ACHN (cell line): ENCODE data around the gene FZD2.
A peak's percentile ranks its signal among the peaks of the same experiment; 100 is the strongest.
"Not testable (repeated sequence)": the region's sequence is repeated elsewhere in the genome, so short reads cannot be mapped to it uniquely, and the experiment has no call there.

Source experiments
- DNase-seq: peaks from one replicate; pipeline ENCODE4 v3.0.0-alpha.2; 2015
- in situ Hi-C: cut with HindIII; loops from 2 replicates; pipeline ENCODE4 v1.10.0; 2017; ENCODE audit warnings: low sequenced_read_pairs, low pct_ligation_motif_present, low pct_unique_long_range_greater_than_20kb

Gene FZD2

GRCh38 chr17:44565866-44566443 is 8.7 kb downstream of the FZD2 start:
- DNase-seq = no peak
- in situ Hi-C loops = no loop called here

- DNase-seq, in situ Hi-C loops: not testable (repeated sequence)
Observed at GRCh38 chr17:44568311-44568944, 11.1 kb downstream of the FZD2 start.

GRCh38 chr17:44568945-44569858 is 11.9 kb downstream of the FZD2 start:
- DNase-seq = no peak

GRCh38 chr17:44572801-44573200 is 15.5 kb downstream of the FZD2 start:
- in situ Hi-C loops = no loop called here
- DNase-seq = no peak

More at GRCh38 chr17:44568945-44569858, 11.9 kb downstream of the FZD2 start:
- in situ Hi-C loops = no loop called here

GRCh38 chr17:44575403-44575802 is 18.1 kb downstream of the FZD2 start:
- in situ Hi-C loops = no loop called here
- no peak for DNase-seq

- no peak for DNase-seq
- in situ Hi-C loops = no loop called here
Observed at GRCh38 chr17:44578947-44579346, 21.7 kb downstream of the FZD2 start.

GRCh38 chr17:44581868-44582267 is 24.6 kb downstream of the FZD2 start:
- in situ Hi-C loops = no loop called here
- peak; percentile 33 for DNase-seq

- in situ Hi-C loops = no loop called here
- DNase-seq = no peak
Observed at GRCh38 chr17:44584443-44584842, 27.2 kb downstream of the FZD2 start.

- DNase-seq = no peak
- in situ Hi-C loops = no loop called here
Observed at GRCh38 chr17:44585315-44585714, 28.0 kb downstream of the FZD2 start.

GRCh38 chr17:44587339-44587738 is 30.1 kb downstream of the FZD2 start:
- in situ Hi-C loops = no loop called here
- DNase-seq = peak; percentile 96

- DNase-seq = no peak
- in situ Hi-C loops = no loop called here
Observed at GRCh38 chr17:44589316-44590071, 32.2 kb downstream of the FZD2 start.

- in situ Hi-C loops = not testable (repeated sequence)
Observed at GRCh38 chr17:44590072-44590462, 32.8 kb downstream of the FZD2 start.

GRCh38 chr17:44590762-44591161 is 33.5 kb downstream of the FZD2 start:
- DNase-seq, in situ Hi-C loops: not testable (repeated sequence)

More at GRCh38 chr17:44590072-44590462, 32.8 kb downstream of the FZD2 start:
- not testable (repeated sequence) for DNase-seq

- no peak for DNase-seq
- in situ Hi-C loops = no loop called here
Observed at GRCh38 chr17:44591206-44591605, 33.9 kb downstream of the FZD2 start.

- in situ Hi-C loops = no loop called here
- DNase-seq = no peak
Observed at GRCh38 chr17:44593156-44593555, 35.9 kb downstream of the FZD2 start.

- in situ Hi-C loops = no loop called here
- no peak for DNase-seq
Observed at GRCh38 chr17:44595216-44595775, 38.0 kb downstream of the FZD2 start.

GRCh38 chr17:44598329-44598728 is 41.0 kb downstream of the FZD2 start:
- in situ Hi-C loops = no loop called here

GRCh38 chr17:44598932-44599297 is 41.6 kb downstream of the FZD2 start:
- no peak for DNase-seq
- in situ Hi-C loops = no loop called here

More at GRCh38 chr17:44598329-44598728, 41.0 kb downstream of the FZD2 start:
- no peak for DNase-seq
